Measurements from ENCODE around the gene RABL3. TPM values are rescaled to one million over a fixed set of nuclear protein-coding genes. Genes with fewer than 3 reads are reported as not detected.
A peak's percentile ranks its signal among the peaks of the same experiment; 100 is the strongest.
"Not testable (repeated sequence)": the region's sequence is repeated elsewhere in the genome, so short reads cannot be mapped to it uniquely, and the experiment has no call there.

Gene RABL3
- total and polyA plus RNA-seq, 10 donors, result 4.3 to 24.0 (median 15.9) TPM

- Histone ChIP-seq H3K4me3 (peak overlapping the region in 5 of 8 donors; percentile 12 to 65 (median 25)), H3K27ac (peak overlapping the region in 5 of 8 donors; percentile 29 to 67 (median 58)), H3K4me1 (peaks cover 0 to 24% (median 7%) of the 10 kb centered on the region in 6 donors)
- H3K27me3 ChIP-seq (replicated peaks in 1 of 7); H3K36me3 ChIP-seq; intact Hi-C loops (cut with DNase I; ENCODE audit: low total_unique reads); H3K9me3 ChIP-seq: not testable (repeated sequence)
- 53 to 83% (median 71%) methylated on average over 18 to 20 of the region's 20 CpGs for WGBS, 5 donors
- peak; percentile 88 for DNase-seq
- TF ChIP-seq CTCF (IDR thresholded peaks at IDR 0.05 in 8 of 11, conservative IDR thresholded peaks at IDR 0.05 in 3 of 11), result peak in 2 of 11 experiments; percentile 19 to 23
- TF ChIP-seq POLR2AphosphoS5 (IDR thresholded peaks at IDR 0.05), result peak; percentile 44 to 69 (median 50)
- TF ChIP-seq POLR2A (IDR thresholded peaks at IDR 0.05), result peak in 1 of 3 donors; percentile 7
These were observed 23.0 kb downstream of the RABL3 start for GRCh38 chr3:120719167-120719834.

GRCh38 chr3:120713262-120713661 lies 29.1 kb downstream of the RABL3 start:
- no peak for DNase-seq
- Histone ChIP-seq H3K27ac (no peak overlapping the region), H3K27me3 (replicated peaks in 1 of 7) (no peaks in the 10 kb centered on the region), H3K4me1 (peaks cover 0 to 3% (median 0%) of the 10 kb centered on the region in 6 donors), H3K36me3 (peaks cover 0 to 14% (median 4%) of the 10 kb centered on the region in 6 donors), H3K4me3 (no peak overlapping the region), H3K9me3 (no peaks in the 10 kb centered on the region)
- intact Hi-C loops (cut with DNase I; ENCODE audit: low total_unique reads), result no loop called here
- TF ChIP-seq POLR2AphosphoS5 (IDR thresholded peaks at IDR 0.05), result no peak
- TF ChIP-seq CTCF (IDR thresholded peaks at IDR 0.05 in 8 of 11, conservative IDR thresholded peaks at IDR 0.05 in 3 of 11), result no peak
- TF ChIP-seq POLR2A (IDR thresholded peaks at IDR 0.05), result no peak

DNA sequence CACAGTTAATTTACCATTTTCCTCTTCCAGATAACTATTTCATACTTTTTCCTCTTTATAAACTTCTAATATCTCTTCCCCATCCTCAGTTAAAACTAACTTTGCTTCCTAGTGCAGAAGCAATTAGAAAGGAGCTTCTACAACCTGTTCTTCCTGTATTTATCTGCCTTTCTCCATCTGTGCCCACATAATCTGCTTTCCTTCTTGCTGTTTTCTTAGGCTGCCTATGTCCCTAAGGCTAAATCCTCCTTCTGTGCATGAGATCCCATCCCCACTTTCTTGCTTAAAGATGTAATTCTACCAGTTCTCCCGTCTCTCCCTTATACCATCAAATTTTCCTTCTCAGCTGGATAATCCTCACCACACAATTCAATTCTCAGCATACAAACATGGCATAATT lies 31.9 kb downstream of the RABL3 start:
- intact Hi-C loops (cut with DNase I; ENCODE audit: low total_unique reads), result no loop called here
- H3K27ac ChIP-seq, result no peak overlapping the region
- no peaks in the 10 kb centered on the region for H3K4me1 ChIP-seq
- H3K4me3 ChIP-seq, result no peak overlapping the region
- 88 to 100% (median 94%) methylated on average over 1 of the region's 1 CpG for WGBS, 5 donors
- H3K27me3 ChIP-seq (replicated peaks in 1 of 7), result no peaks in the 10 kb centered on the region
- H3K9me3 ChIP-seq, result no peaks in the 10 kb centered on the region
- no peak for DNase-seq
- TF ChIP-seq CTCF (IDR thresholded peaks at IDR 0.05 in 8 of 11, conservative IDR thresholded peaks at IDR 0.05 in 3 of 11), result no peak
- no peak for TF ChIP-seq POLR2AphosphoS5 (IDR thresholded peaks at IDR 0.05)
- TF ChIP-seq POLR2A (IDR thresholded peaks at IDR 0.05), result no peak
- peaks cover 0 to 31% (median 9%) of the 10 kb centered on the region in 6 donors for H3K36me3 ChIP-seq

DNA sequence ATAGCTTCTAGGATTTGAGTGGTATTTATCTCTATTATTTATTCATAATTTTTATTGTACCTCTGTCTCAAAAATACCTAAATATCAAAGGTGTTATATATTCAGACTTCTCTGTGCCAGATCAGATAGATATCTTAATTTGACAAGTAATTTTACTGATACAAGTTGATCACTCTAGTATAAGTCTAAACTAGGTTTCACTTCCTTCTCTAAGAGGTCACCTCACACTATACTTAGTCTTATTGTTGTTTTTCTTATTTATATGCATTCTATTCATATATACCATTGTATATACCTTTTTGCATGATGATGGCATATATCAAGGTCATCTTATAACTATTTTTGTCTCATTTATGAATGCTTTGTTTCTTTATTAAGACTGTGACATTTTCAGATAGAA lies 33.9 kb downstream of the RABL3 start:
- peaks cover 0 to 51% (median 21%) of the 10 kb centered on the region in 6 donors for H3K36me3 ChIP-seq
- no peak overlapping the region for H3K27ac ChIP-seq
- no peak for DNase-seq
- H3K4me1 ChIP-seq, result no peaks in the 10 kb centered on the region
- TF ChIP-seq POLR2A (IDR thresholded peaks at IDR 0.05), result no peak
- no peak for TF ChIP-seq POLR2AphosphoS5 (IDR thresholded peaks at IDR 0.05)
- no peak for TF ChIP-seq CTCF (IDR thresholded peaks at IDR 0.05 in 8 of 11, conservative IDR thresholded peaks at IDR 0.05 in 3 of 11)
- intact Hi-C loops (cut with DNase I; ENCODE audit: low total_unique reads), result no loop called here
- H3K27me3 ChIP-seq (replicated peaks in 1 of 7), result no peaks in the 10 kb centered on the region
- H3K4me3 ChIP-seq, result no peak overlapping the region
- peaks cover 0 to 11% (median 8%) of the 10 kb centered on the region in 8 donors for H3K9me3 ChIP-seq
